Thoracic aorta (tissue), 2 donors: Measurements from ENCODE around the gene GGTA1. TPM values are rescaled to one million over a fixed set of nuclear protein-coding genes. Genes with fewer than 3 reads are reported as not detected.
"Not testable (repeated sequence)": the region's sequence is repeated elsewhere in the genome, so short reads cannot be mapped to it uniquely, and the experiment has no call there.

Source experiments
- ATAC-seq: fragments of 150-250 bp; one replicate; pipeline ENCODE4 v1.8.0; 2017; ENCODE audit warnings: low read depth; ENCODE audit not compliant: insufficient number of reproducible peaks, low FRiP score
- DNase-seq: peaks from one replicate; pipeline ENCODE4 v3.0.0-alpha.2; 2020; ENCODE audit warnings: low spot score
- H3K27ac ChIP-seq, 2 donors: fragments of 200-600 bp; sonication (generic); 1 replicate in 1 of 2; 2 replicates in 1 of 2; pipeline ENCODE4 v1.5.1; 2016; ENCODE audit warnings: mild to moderate bottlenecking in 2 of 2, moderate library complexity in 2 of 2
- H3K27me3 ChIP-seq: fragments of 200-600 bp; sonication (generic); replicated peaks from 2 replicates; pipeline ENCODE4 v1.6.0; 2016; ENCODE audit warnings: mild to moderate bottlenecking; ENCODE audit not compliant: insufficient read depth
- H3K36me3 ChIP-seq: fragments of 200-600 bp; sonication (generic); one replicate; pipeline ENCODE4 v1.5.1; 2016
- H3K4me1 ChIP-seq, 2 donors: fragments of 200-600 bp; sonication (generic); 1 replicate in 1 of 2; 2 replicates in 1 of 2; pipeline versions ENCODE4 v1.5.1 to v1.6.0; 2016; ENCODE audit warnings: low read depth in 2 of 2, mild to moderate bottlenecking in 1 of 2; ENCODE audit not compliant: control insufficient read depth in 1 of 2
- H3K4me3 ChIP-seq: fragments of 200-600 bp; sonication (generic); 2 replicates; pipeline ENCODE4 v1.5.1; 2016; ENCODE audit warnings: mild to moderate bottlenecking
- H3K9me3 ChIP-seq: fragments of 200-600 bp; sonication (generic); 2 replicates; pipeline ENCODE4 v1.5.1; 2016
- CTCF ChIP-seq: fragments of 200-600 bp; sonication (generic); IDR thresholded peaks from one replicate; pipeline ENCODE4 v1.5.1; 2019; ENCODE audit warnings: antibody characterized with exemption
- total RNA-seq, 2 donors: library from RNA; depleted of rRNA; stranded (reverse); fragments of >200 nt; gene quantifications; one replicate each; pipeline versions ENCODE4 v1.1.0 to v1.2.3, GENCODE V29; 2016

GGTA1 gene
- total RNA-seq, 2 donors from 2014 or later = 55.1 to 102 TPM

- no peak overlapping the region for H3K4me3 ChIP-seq
- DNase-seq = no peak
- H3K27ac ChIP-seq = no peak overlapping the region
- peaks cover 32% of the 10 kb centered on the region for H3K36me3 ChIP-seq
- no peak for ATAC-seq
- H3K4me1 ChIP-seq = peaks cover 6 to 23% of the 10 kb centered on the region in 2 donors
- TF ChIP-seq CTCF = no peak
- no peaks in the 10 kb centered on the region for H3K9me3 ChIP-seq
- no peaks in the 10 kb centered on the region for H3K27me3 ChIP-seq
Measured at GRCh38 chr9:121459513-121459912, 40.1 kb downstream of the GGTA1 start.

- not testable (repeated sequence) for H3K9me3 ChIP-seq, H3K4me3 ChIP-seq, ATAC-seq, H3K27ac ChIP-seq, H3K27me3 ChIP-seq, DNase-seq
- peaks cover 10 to 22% of the 10 kb centered on the region in 2 donors for H3K4me1 ChIP-seq
- H3K36me3 ChIP-seq = peaks cover 32% of the 10 kb centered on the region
Measured at GRCh38 chr9:121458449-121458848, 41.2 kb downstream of the GGTA1 start.

- TF ChIP-seq CTCF = no peak
- no peaks in the 10 kb centered on the region for H3K27me3 ChIP-seq
- H3K36me3 ChIP-seq = peaks cover 32% of the 10 kb centered on the region
- H3K4me3 ChIP-seq = no peak overlapping the region
- H3K4me1 ChIP-seq = peaks cover 11 to 30% of the 10 kb centered on the region in 2 donors
- H3K27ac ChIP-seq = no peak overlapping the region
- DNase-seq = no peak
- no peak for ATAC-seq
- no peaks in the 10 kb centered on the region for H3K9me3 ChIP-seq
Measured at GRCh38 chr9:121455527-121456239, 44.0 kb downstream of the GGTA1 start.

- no peaks in the 10 kb centered on the region for H3K9me3 ChIP-seq
- DNase-seq (no peak), ATAC-seq (no peak)
- H3K36me3 ChIP-seq = peaks cover 31% of the 10 kb centered on the region
- H3K27ac ChIP-seq = no peak overlapping the region
- no peak for TF ChIP-seq CTCF
- H3K27me3 ChIP-seq = no peaks in the 10 kb centered on the region
- H3K4me1 ChIP-seq = peaks cover 11 to 37% of the 10 kb centered on the region in 2 donors
- no peak overlapping the region for H3K4me3 ChIP-seq
Measured at GRCh38 chr9:121454972-121455371, 44.7 kb downstream of the GGTA1 start.

- Histone ChIP-seq H3K9me3 (no peaks in the 10 kb centered on the region), H3K4me1 (peaks cover 11 to 40% of the 10 kb centered on the region in 2 donors), H3K36me3 (peaks cover 25% of the 10 kb centered on the region), H3K4me3 (no peak overlapping the region), H3K27me3 (no peaks in the 10 kb centered on the region), H3K27ac (peak overlapping the region; percentile 63 to 68)
- ATAC-seq = peak; percentile 48
- no peak for DNase-seq
- TF ChIP-seq CTCF = no peak
Measured at GRCh38 chr9:121453232-121453892, 46.3 kb downstream of the GGTA1 start.
